ENCODE data around the gene CFAP69. TPM values are rescaled to one million over a fixed set of nuclear protein-coding genes. Genes with fewer than 3 reads are reported as not detected.

The CFAP69 gene, protein sequence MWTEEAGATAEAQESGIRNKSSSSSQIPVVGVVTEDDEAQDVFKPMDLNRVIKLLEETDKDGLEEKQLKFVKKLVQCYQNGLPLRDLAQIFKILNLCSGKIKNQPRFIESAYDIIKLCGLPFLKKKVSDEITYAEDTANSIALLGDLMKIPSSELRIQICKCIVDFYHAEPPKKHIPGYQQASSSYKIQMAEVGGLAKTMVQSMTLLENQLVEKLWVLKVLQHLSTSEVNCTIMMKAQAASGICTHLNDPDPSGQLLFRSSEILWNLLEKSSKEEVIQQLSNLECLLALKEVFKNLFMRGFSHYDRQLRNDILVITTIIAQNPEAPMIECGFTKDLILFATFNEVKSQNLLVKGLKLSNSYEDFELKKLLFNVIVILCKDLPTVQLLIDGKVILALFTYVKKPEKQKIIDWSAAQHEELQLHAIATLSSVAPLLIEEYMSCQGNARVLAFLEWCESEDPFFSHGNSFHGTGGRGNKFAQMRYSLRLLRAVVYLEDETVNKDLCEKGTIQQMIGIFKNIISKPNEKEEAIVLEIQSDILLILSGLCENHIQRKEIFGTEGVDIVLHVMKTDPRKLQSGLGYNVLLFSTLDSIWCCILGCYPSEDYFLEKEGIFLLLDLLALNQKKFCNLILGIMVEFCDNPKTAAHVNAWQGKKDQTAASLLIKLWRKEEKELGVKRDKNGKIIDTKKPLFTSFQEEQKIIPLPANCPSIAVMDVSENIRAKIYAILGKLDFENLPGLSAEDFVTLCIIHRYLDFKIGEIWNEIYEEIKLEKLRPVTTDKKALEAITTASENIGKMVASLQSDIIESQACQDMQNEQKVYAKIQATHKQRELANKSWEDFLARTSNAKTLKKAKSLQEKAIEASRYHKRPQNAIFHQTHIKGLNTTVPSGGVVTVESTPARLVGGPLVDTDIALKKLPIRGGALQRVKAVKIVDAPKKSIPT
- 2.3 and 2.7 TPM in 2 replicates for total RNA-seq

DNA sequence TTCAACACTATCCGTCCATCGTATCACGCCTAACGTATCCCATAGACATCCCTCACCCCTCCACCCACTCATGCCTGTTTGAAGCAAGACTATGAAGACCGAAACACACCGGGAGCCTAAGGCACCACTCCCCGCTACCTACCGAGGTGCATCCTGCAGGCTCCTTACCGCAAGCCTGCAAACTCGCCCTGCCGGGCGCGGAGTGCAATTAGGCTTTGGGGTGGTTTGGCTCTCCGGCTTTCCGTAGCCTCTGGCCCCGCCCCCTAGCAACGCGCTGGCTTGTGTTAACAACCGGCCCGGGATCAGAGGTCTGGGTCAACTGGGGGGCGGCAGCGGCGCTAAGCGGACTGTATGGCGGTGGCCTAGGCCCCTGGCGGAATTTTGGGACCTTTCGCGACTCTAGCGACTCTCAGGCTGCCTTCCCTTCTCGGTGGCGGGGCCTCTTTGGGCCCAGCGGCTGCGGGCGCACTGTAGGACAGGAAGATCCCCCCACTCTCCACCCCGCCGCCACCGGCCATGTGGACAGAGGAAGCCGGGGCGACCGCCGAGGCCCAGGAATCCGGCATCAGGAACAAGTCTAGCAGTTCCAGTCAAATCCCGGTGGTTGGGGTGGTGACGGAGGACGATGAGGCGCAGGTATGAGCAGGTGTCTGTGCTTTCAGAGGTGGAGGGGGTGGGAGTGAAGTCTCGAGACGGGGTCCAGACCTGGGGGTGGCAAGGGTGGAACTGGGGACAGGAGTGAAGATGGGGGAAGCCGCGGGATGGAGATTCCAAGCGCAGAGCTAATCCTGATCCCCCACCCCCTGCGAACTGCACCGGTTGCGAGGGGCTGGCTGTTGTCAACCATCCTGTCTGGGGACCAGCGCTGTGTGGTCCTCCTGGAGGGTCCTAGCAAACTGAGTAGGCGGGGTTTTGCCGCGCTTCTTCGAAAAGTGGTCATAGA lies at the start of gene CFAP69:
TSS of gene CFAP69 (plus strand) at position 266 of the 943 bp plus-strand sequence. CDS start at position 517, 251 bp downstream.

GRCh38 chr7:90211391-90212148 lies 33.4 kb upstream of the CFAP69 start, which contains the start of gene STEAP2:
STEAP2 (plus strand) TSS chr7:90211740; CDS start chr7:90225083, 13,343 bp downstream.

DNA sequence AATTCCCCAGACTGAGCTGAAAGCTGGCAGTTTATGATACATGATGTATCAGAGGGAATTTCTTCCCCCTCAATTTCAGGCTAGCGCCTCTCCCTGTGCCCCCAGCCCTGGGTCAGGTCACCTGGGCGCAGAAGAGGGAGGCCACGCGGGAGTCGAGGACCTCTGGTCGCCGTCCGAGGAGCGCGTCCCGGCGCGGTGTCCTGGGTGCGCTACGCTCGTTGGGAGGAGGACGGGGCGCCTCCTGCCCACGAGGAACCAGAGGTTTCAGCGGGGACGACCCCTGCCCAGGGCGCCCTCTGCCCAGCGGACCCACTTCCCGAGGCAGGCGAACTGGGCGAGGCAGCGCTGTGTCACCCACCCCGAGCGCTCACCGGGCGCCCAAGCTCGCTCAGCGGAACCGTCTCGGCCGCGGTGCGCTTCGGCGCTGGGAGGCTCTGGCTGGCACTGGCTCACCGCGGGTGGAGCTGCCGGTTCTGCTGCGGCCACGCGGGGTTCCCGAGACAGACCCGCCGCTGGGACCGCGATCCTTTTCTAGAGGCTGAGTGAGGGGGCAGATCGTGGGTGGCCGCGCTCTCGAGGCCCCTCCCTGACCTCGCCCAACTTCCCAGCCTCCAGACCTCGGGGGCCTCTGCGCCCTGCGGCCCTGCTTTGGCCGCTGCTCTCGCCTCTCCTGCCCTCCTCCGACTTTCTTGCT lies 76.0 kb downstream of the CFAP69 start, which contains the start of gene FAM237B:
TSS of gene FAM237B (minus strand) at position 504 of the 694 bp plus-strand sequence. CDS start 1,556 bp downstream, outside the sequence.

GRCh38 chr7:90346336-90347125 lies 101.6 kb downstream of the CFAP69 start, which contains the start of gene GTPBP10:
GTPBP10 (plus strand) TSS chr7:90346716; CDS start chr7:90346742, 26 bp downstream.

Small RNAs within 50 kb of the gene (small RNA-seq; reads per million reads assigned to genes)
- not detected for gene RF00019

Other genes starting within 250 kb of the CFAP69 start
- gene STEAP1, start 90.7 kb upstream of the CFAP69 start, total RNA-seq: 0.87 and 1.2 TPM in 2 replicates
- 1.1 and 2.0 TPM in 2 replicates for gene STEAP2, start 33.4 kb upstream of the CFAP69 start, total RNA-seq
- not detected in 2 replicates for gene FAM237B, start 76.1 kb downstream of the CFAP69 start, total RNA-seq
- gene GTPBP10, start 101.5 kb downstream of the CFAP69 start, total RNA-seq: 11.8 and 20.4 TPM in 2 replicates
- gene CLDN12, start 158.3 kb downstream of the CFAP69 start, total RNA-seq: 18.5 and 39.6 TPM in 2 replicates
- gene PTTG1IP2, start 224.5 kb downstream of the CFAP69 start, total RNA-seq: not detected in 2 replicates